AML-193 (cell line): Measurements from ENCODE around the gene CD302.
A peak's percentile ranks its signal among the peaks of the same experiment; 100 is the strongest.
"Not testable (repeated sequence)": the region's sequence is repeated elsewhere in the genome, so short reads cannot be mapped to it uniquely, and the experiment has no call there.

Experiments used
- DNase-seq, 2 experiments: peaks; one replicate each; lab custom pipeline; 2025; lab: John Stamatoyannopoulos, UW

Gene CD302

DNA sequence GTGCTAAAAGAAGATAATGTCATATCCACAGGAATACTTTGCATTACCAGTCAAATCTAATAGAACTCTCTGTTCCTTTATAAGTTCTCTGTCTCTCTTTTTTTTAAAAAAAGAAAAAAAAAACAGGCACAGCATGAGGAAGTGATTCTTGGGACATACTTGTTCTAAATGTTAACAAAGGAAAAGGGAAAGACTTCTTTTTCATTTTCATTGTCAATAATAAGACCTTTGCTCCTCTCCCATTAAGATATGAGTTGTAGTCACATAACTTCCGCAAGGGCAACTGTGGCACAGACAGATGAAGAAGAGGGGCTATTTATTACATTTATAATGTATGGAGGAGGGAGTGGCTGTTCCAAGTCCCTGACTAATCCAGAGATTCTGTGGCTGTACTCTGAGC lies 4.7 kb downstream of the CD302 start:
- peak in 1 of 2 experiments; percentile 14 for DNase-seq

DNA sequence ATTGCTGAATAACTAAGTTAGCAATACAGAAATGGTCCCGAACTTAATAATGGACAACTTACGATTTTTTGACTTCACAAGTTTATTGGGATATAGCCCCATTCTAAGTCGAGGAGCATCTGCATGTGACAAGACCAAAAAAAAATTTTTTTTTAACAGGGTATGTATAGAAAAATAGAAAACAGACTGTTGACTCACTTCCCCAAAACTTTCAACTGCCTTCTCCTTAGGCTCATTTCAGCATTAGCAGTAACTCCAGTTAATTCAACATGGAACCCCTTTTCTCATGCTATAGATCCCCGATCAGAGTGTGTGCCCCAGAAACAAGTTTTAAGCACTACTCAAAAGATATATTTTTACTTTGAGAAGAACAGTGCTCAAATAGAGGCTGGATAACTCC lies 5.4 kb downstream of the CD302 start:
- DNase-seq: peak; percentile 12 to 13

- no peak for DNase-seq
Measured at GRCh38 chr2:159792036-159792435, 6.0 kb downstream of the CD302 start.

DNA sequence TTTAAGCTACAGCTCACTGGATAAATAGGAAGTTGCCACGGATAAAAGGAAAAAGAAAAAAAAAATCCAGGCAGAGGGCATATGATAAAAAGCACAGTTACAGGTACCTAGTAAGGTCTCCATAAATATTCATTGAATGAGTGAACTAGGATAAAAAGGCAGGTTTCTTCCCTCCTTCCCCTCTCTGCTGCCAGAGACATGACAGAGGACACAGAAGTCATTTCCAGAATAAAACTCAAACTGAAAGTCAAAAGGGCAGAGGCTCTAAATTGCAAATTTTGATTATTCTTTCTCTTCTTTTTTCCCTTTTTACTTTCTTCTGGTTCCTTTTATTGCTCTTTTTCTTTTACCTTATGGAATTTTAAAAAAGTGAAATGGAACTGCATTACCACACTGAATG lies 7.7 kb downstream of the CD302 start:
- DNase-seq: no peak

DNA sequence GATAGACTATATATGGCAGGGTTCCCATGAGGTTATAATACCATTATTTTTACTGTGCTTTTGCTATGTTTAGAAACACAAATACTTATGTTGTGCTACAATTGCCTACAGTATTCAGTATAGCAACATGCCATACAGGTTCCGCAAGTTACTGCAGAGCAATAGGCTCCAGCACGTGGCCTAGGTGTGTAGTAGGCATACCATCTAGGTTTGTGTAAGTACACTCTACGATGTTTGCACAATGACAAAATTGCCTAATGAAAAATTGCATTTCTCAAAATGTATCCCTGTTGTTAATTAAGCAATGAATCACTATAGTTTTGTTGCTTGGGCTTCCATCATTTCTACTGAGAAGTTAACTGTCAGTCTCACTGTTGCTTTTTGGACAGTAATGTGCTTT lies 9.8 kb downstream of the CD302 start:
- DNase-seq: peak in 1 of 2 experiments; percentile 15

DNA sequence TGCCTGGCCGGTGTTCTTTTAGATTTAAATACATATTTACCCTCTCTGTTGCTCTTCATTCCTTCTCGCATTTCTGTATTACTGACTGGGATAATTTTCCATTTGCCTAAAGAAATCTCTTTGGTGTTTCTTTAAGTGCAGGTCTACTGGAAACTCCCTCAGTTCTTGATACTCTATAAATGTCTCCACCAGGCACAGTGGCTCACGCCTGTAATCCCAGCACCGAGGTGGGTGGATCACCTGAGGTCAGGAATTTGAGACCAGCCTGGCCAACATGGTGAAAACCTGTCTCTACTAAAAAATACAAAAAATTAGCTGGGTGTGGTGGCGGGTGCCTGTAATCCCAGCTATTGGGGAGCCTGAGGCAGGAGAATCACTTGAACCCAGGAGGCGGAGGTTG lies 10.4 kb downstream of the CD302 start:
- DNase-seq: not testable (repeated sequence)

- DNase-seq: no peak
Measured at GRCh38 chr2:159786938-159787337, 11.1 kb downstream of the CD302 start.

- no peak for DNase-seq
Measured at GRCh38 chr2:159785195-159785594, 12.8 kb downstream of the CD302 start.

- DNase-seq: not testable (repeated sequence)
Measured at GRCh38 chr2:159784744-159785143, 13.3 kb downstream of the CD302 start.

DNA sequence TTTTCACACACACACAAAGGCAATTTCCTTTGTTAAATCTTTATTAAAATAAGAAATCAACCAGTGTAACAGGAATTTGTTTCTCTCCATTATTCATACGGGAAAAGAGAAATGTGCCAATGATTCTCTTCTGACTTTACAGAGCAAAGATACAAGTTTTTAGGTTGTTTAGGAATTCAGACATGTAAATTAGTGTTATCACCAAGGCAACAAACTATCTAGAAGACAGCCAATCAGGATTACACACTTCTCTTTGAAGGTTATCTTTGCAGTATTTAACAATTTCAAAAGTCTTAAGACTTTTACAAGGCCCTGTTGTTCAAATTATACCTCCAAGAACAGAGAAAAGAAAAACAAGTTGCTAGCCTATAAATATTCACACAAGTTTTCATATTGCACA lies 14.5 kb downstream of the CD302 start:
- no peak for DNase-seq

- DNase-seq: no peak
Measured at GRCh38 chr2:159776321-159776720, 21.7 kb downstream of the CD302 start.

DNA sequence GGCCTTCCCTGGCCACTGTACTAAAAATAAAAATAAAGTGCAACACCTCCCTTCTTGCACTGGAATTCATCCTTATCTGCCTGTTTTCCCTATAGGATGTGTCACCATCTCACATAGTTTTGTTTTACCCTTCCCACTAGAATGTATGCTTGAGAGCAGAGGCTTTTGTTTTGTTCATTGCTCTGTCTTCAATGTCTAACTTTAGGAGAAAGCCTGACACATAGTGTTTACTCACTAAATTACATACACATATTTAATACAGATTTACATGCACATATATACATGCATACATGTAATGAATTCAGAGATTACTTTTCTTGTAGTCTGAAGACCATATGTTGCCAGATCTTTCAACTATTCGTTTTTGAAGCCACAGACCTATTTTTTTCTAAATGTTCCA lies 23.0 kb downstream of the CD302 start:
- no peak for DNase-seq

DNA sequence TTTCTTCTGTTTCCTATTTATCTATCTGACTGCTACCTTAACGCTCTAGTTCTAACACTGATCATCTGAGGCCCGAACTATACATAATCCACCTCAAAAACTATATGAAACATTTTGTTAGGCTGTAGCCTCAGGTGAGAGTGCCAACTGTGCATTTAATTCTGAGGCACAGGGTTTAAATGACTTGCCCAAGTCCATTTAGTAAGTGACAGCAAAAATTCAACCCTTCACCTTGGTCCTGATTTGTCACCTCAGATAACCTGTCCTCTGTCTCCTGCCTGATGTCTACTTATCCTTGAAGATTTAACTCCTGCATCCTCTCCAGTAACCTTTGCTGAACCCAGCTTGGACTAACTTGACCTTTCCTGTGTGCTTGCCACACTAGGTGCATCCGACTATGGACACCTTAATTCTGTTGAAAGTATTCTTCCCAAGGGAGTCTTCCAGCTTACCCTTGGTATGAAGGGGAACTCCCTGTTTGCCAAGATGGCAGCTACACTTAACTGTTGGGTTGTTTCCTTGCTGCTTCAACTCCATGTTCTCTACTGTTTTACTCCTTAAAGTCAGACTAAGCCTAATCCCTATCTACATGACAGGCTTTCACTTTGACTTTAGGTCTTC lies 23.5 kb downstream of the CD302 start:
- no peak for DNase-seq

GRCh38 chr2:159773886-159774285 lies 24.1 kb downstream of the CD302 start:
- no peak for DNase-seq

DNA sequence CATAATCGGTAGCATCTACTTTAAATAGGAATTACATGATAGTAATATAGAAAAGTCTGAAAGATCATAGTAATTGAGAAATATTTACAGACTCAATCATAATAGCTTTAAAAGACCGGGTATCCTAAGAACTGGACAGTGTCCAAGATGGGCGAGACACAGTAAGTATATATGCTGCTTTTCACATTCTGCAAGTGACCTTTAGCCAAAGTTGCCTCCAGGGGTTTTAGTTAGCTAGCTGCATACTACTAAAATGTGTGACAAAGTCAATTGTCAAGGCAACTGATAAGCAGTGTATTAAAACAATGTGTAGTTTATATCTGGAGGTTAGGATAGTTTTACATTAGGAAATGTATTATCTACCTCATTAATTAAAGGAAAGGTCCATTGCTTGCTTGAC lies 24.6 kb downstream of the CD302 start:
- DNase-seq: no peak

DNA sequence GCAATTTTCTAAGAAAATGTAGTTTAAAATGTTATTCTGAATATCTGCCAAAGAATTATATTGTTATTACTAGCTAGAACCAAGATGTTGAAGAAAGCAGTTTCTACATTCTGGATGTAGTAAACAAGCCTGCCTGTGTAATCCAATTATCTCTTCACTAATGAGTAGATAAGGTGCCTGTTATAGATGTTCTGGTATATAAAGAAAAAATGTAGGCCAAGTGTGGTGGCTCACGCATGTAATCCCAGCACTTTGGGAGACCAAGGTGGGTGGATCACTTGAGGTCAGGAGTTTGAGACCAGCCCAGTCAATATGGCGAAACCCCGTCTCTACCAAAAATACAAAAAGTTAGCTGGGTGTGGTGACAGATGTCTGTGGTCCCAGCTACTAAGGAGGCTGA lies 28.9 kb downstream of the CD302 start:
- no peak for DNase-seq

DNA sequence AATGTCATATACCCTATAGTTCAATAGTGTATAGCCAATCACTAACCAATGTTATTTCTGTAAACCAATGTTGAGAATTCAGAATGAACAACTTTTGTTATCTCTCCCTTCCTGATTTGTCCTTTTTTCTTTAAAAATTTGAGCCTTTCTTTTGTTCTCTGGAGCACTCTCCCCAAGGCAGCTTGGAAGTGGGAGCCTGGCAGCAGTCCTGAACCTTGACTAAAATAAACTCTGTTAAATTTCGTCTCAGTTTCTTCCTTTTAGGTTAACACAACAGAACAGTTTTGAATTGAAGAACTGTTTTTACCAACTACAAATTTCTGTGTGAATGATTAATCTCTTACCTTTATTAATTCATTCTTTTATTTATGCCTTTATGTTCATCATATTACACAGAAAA lies 35.9 kb downstream of the CD302 start:
- DNase-seq: no peak

- DNase-seq: no peak
Measured at GRCh38 chr2:159760326-159760725, 37.7 kb downstream of the CD302 start.

DNA sequence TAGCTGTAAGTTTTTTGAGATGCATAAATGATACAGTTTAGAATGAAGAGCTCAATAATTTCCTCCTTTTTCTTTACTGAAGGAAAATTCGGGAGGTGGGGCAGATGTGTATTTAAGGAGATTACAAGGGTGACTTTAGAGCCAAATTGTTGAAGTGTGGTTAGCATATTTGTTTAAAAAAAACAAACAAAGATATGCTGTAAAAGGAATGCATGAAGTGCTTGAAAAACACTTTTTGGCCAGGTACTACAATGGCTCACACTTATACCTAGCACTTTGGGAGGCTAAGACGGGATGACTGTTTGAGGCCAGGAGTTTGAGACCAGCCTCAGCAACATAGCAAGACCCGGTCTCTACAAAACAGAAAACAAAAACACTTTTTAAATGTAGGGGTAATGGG lies 38.4 kb downstream of the CD302 start:
- no peak for DNase-seq

DNA sequence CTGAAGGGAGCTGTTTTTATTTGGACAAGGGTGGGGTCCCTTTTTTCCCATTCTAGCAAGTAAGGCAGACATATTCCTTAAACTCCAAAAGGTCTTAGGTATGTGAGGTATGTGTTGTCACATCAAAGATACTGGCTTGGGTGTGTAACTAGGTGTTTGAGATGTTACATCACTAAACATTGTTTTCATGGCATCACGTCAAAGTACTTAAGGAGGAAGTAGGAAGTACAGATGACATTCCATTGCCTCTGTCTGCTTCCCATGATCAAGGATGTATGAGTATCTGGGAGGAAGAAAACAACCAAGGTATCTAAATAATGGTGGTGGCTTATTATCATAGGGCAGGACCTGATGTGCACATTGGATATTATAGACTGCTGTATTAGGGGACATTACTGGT lies 39.3 kb downstream of the CD302 start:
- DNase-seq: no peak

DNA sequence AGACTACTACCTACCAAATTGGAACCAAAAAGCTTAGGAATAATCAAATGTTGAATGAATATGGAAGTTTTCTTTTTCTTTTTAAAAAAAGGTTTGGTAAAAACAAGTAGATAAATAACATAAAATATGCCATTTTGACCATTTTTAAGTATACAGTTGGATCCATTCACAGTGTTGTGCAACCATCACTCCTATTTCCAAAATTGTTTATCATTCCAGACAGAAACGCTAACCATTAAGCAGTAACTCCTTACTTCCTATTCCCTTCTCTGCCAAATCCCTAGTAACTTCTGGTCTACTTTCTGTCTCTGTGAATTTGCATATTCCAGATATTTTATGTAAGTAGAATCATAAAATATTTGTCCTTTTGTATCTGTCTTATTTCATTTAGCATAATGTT lies 39.8 kb downstream of the CD302 start:
- no peak for DNase-seq

DNA sequence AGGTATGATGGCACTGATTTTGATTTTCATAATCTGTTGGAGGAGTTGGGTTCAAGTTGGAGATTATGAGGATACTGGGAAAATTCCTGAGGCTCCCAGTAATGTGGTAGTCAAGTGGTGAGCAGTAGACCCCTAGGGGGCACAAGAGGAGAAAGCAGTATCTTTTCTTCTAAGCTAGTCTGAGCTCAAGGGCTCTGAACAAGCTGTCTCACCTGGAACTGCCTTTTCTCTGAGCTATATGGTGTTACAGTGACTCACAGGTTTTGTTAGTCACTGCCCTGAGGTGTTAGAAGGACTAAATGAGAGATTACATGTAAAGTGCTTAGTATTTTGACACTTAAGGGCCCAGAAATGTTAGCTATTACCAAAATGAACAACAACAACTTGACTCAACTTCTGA lies 42.2 kb downstream of the CD302 start:
- no peak for DNase-seq

- DNase-seq: no peak
Measured at GRCh38 chr2:159755014-159755413, 43.0 kb downstream of the CD302 start.

DNA sequence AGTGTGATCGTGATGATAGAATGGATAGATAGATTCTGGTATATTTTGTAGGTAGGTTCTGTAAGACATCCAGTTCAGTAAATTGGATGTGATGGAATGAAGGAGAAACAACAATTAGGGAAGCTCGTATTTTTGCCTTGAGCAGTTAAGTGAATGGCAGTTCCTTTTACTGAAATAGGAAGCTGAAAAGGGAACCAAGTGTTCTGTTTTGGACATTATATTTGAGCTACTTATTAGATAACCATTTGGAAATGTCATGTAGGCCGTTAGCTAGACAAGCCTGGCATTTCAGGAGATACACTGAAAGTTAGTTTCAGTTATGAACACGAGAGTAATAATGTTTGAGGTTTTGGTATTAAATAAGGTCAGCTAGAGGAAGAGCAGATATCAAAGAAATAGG lies 44.2 kb downstream of the CD302 start:
- peak; percentile 69 to 83 for DNase-seq

- DNase-seq: no peak
Measured at GRCh38 chr2:159750873-159751272, 47.1 kb downstream of the CD302 start.
